Keratinocyte (primary cell): ENCODE results near the gene ZNF280D. TPM values are rescaled to one million over a fixed set of nuclear protein-coding genes. Genes with fewer than 3 reads are reported as not detected.

Experiments
- DNase-seq: peaks from one replicate; pipeline ENCODE4 v3.0.0-alpha.2; 2011; ENCODE audit warnings: low read depth, missing footprints, low spot score
- FAIRE-seq: peaks from 2 replicates; lab custom pipeline; 2011; peaks lifted over from hg19 to GRCh38; lab: Jason Lieb, UNC
- H2AFZ ChIP-seq: 2 replicates; pipeline ENCODE4 v1.6.0; 2012; ENCODE audit warnings: low read length, control low read depth, inconsistent platforms; ENCODE audit not compliant: control insufficient read depth
- H3K27ac ChIP-seq: 2 replicates; pipeline ENCODE4 v1.5.1; 2011; ENCODE audit warnings: low read length; ENCODE audit not compliant: control insufficient read depth, insufficient read depth
- H3K27me3 ChIP-seq: 3 replicates; pipeline ENCODE4 v1.6.0; 2011; ENCODE audit warnings: low read length; ENCODE audit not compliant: control insufficient read depth, insufficient read depth; ENCODE audit errors: extremely low read depth
- H3K36me3 ChIP-seq, 2 experiments: 2 replicates in 1 of 2; 3 replicates in 1 of 2; pipeline ENCODE4 v1.5.1; 2011; ENCODE audit warnings: low read length in 2 of 2, mild to moderate bottlenecking in 1 of 2; ENCODE audit not compliant: control insufficient read depth in 2 of 2, insufficient read depth in 2 of 2; ENCODE audit errors: extremely low read depth in 1 of 2
- H3K4me1 ChIP-seq: 3 replicates; pipeline ENCODE4 v1.5.1; 2011; ENCODE audit warnings: low read length; ENCODE audit not compliant: control insufficient read depth, insufficient read depth; ENCODE audit errors: extremely low read depth
- H3K4me2 ChIP-seq: 3 replicates; pipeline ENCODE4 v1.6.0; 2011; ENCODE audit warnings: low read depth, low read length; ENCODE audit not compliant: control insufficient read depth, insufficient read depth; ENCODE audit errors: extremely low read depth
- H3K4me3 ChIP-seq, 3 experiments: fragments of 200-600 bp in 1 of 3; sonication (generic) in 1 of 3; 2 replicates in 2 of 3; 3 replicates in 1 of 3; pipeline ENCODE4 v1.5.1; 2011 to 2016; ENCODE audit warnings: low read length in 3 of 3, mild to moderate bottlenecking in 3 of 3, control low read depth in 2 of 3, inconsistent platforms in 1 of 3, low read depth in 1 of 3, mixed read lengths in 1 of 3, mixed run types in 1 of 3, moderate library complexity in 1 of 3; ENCODE audit not compliant: control insufficient read depth in 2 of 3, insufficient read depth in 2 of 3; ENCODE audit errors: extremely low read depth in 1 of 3
- H3K79me2 ChIP-seq: 2 replicates; pipeline ENCODE4 v1.6.0; 2012; ENCODE audit warnings: low read length; ENCODE audit not compliant: control insufficient read depth, insufficient read depth
- H3K9ac ChIP-seq: 3 replicates; pipeline ENCODE4 v1.6.0; 2011; ENCODE audit warnings: low read length; ENCODE audit not compliant: control insufficient read depth, insufficient read depth; ENCODE audit errors: extremely low read depth
- H3K9me1 ChIP-seq: 3 replicates; pipeline ENCODE4 v1.6.0; 2011; ENCODE audit warnings: low read length; ENCODE audit not compliant: control insufficient read depth, insufficient read depth; ENCODE audit errors: extremely low read depth
- H3K9me3 ChIP-seq: 2 replicates; pipeline ENCODE4 v1.5.1; 2012; ENCODE audit warnings: low read depth, low read length; ENCODE audit not compliant: control insufficient read depth
- H4K20me1 ChIP-seq: 3 replicates; pipeline ENCODE4 v1.6.0; 2011; ENCODE audit warnings: low read length; ENCODE audit not compliant: control insufficient read depth, insufficient read depth; ENCODE audit errors: extremely low read depth
- CTCF ChIP-seq, 3 experiments: IDR thresholded peaks in 1 of 3; conservative IDR thresholded peaks in 1 of 3; optimal IDR thresholded peaks in 1 of 3; 2 replicates in 2 of 3; 3 replicates in 1 of 3; pipeline versions ENCODE3 to v1.5.1; 2011; ENCODE audit warnings: low read length in 3 of 3, mild to moderate bottlenecking in 3 of 3, moderate library complexity in 2 of 3, control low read depth in 1 of 3, inconsistent platforms in 1 of 3; ENCODE audit not compliant: insufficient read depth in 2 of 3; ENCODE audit errors: extremely low read depth in 1 of 3
- EZH2 ChIP-seq: IDR thresholded peaks from one replicate; pipeline ENCODE4 v1.6.1; 2012; ENCODE audit warnings: inconsistent platforms, mild to moderate bottlenecking, low read length, moderate library complexity
- dilution Hi-C: fragments of 300-500 bp; cut with MboI; formaldehyde crosslinking; loops from one replicate; pipeline ENCODE4 v1.7.0; 2020; ENCODE audit warnings: low sequenced_read_pairs; ENCODE audit not compliant: extremely low pct_ligation_motif_present
- polyA plus RNA-seq, 5 experiments: library from polyadenylated mRNA; depleted of rRNA in 3 of 5; stranded (reverse) in 3 of 5; stranded (forward) in 1 of 5; unstranded in 1 of 5; fragments of >200 nt; gene quantifications; 1 replicate in 1 of 5; 2 replicates in 3 of 5; 3 replicates in 1 of 5; pipeline versions ENCODE4 v1.2.1 to v1.2.3, GENCODE V29; 2011 to 2012; ENCODE audit warnings: missing spikeins in 2 of 5, low read depth in 1 of 5, low replicate concordance in 1 of 5

Gene ZNF280D
- polyA plus RNA-seq, 1 donor (not counting 4 experiments of a cell fraction or from before 2014, with no cell fraction given): 8.7 TPM

- DNase-seq (no peak), FAIRE-seq (peak; percentile 55)
- H3K4me3 ChIP-seq: no peak overlapping the region
- no peaks in the 10 kb centered on the region for H3K36me3 ChIP-seq
- H3K79me2 ChIP-seq: no peaks in the 10 kb centered on the region
- no peaks in the 10 kb centered on the region for H4K20me1 ChIP-seq
- no peaks in the 10 kb centered on the region for H3K27me3 ChIP-seq
- H3K9me1 ChIP-seq: no peaks in the 10 kb centered on the region
- H2AFZ ChIP-seq: peak overlapping the region; percentile 42
- dilution Hi-C loops: no loop called here
- TF ChIP-seq EZH2 (no peak), CTCF (optimal IDR thresholded peaks at IDR 0.05 in 1 of 3, IDR thresholded peaks at IDR 0.05 in 1 of 3, conservative IDR thresholded peaks at IDR 0.05 in 1 of 3; ENCODE audit: extremely low read depth in 1 of 3, insufficient read depth in 2 of 3, low read length in 3 of 3) (no peak)
- no peak overlapping the region for H3K27ac ChIP-seq
- no peaks in the 10 kb centered on the region for H3K9me3 ChIP-seq
- H3K4me2 ChIP-seq: peak overlapping the region; percentile 92
- H3K9ac ChIP-seq: no peak overlapping the region
- H3K4me1 ChIP-seq: peaks cover 31% of the 10 kb centered on the region
Observed at GRCh38 chr15:56757875-56758274, 24.6 kb upstream of the ZNF280D start.

- Histone ChIP-seq H3K4me1 (peaks cover 20% of the 10 kb centered on the region), H3K9me1 (no peaks in the 10 kb centered on the region), H3K4me3 (no peak overlapping the region), H2AFZ (no peak overlapping the region), H4K20me1 (no peaks in the 10 kb centered on the region), H3K9ac (no peak overlapping the region), H3K27me3 (no peaks in the 10 kb centered on the region), H3K4me2 (no peak overlapping the region), H3K9me3 (no peaks in the 10 kb centered on the region), H3K36me3 (no peaks in the 10 kb centered on the region), H3K27ac (no peak overlapping the region), H3K79me2 (no peaks in the 10 kb centered on the region)
- no peak for DNase-seq
- no peak for TF ChIP-seq EZH2
- no peak for TF ChIP-seq CTCF (optimal IDR thresholded peaks at IDR 0.05 in 1 of 3, IDR thresholded peaks at IDR 0.05 in 1 of 3, conservative IDR thresholded peaks at IDR 0.05 in 1 of 3; ENCODE audit: extremely low read depth in 1 of 3, insufficient read depth in 2 of 3, low read length in 3 of 3)
- dilution Hi-C loops: no loop called here
- FAIRE-seq: no peak
Observed at GRCh38 chr15:56754772-56755370, 21.6 kb upstream of the ZNF280D start.
